GM04503 (cell line): Measurements from ENCODE around the gene GMPPA.
A peak's percentile ranks its signal among the peaks of the same experiment; 100 is the strongest.

Source experiments
- DNase-seq: peaks from one replicate; pipeline ENCODE4 v3.0.0-alpha.2; 2012; ENCODE audit warnings: low read depth

GMPPA gene

GRCh38 chr2:219486380-219486959 lies 12.2 kb upstream of the GMPPA start:
- DNase-seq = no peak

GRCh38 chr2:219488149-219488843 lies 10.4 kb upstream of the GMPPA start:
- no peak for DNase-seq

- no peak for DNase-seq
Observed at GRCh38 chr2:219488844-219489194, 9.9 kb upstream of the GMPPA start.

GRCh38 chr2:219489315-219489714 lies 9.4 kb upstream of the GMPPA start:
- no peak for DNase-seq

- no peak for DNase-seq
Observed at GRCh38 chr2:219490186-219490585, 8.5 kb upstream of the GMPPA start.

- no peak for DNase-seq
Observed at GRCh38 chr2:219490600-219491130, 8.0 kb upstream of the GMPPA start.

- no peak for DNase-seq
Observed at GRCh38 chr2:219491278-219491963, 7.3 kb upstream of the GMPPA start.

GRCh38 chr2:219492575-219492974 lies 6.1 kb upstream of the GMPPA start:
- DNase-seq = no peak

- DNase-seq = no peak
Observed at GRCh38 chr2:219493086-219493485, 5.6 kb upstream of the GMPPA start.

GRCh38 chr2:219494952-219495530 lies 3.6 kb upstream of the GMPPA start:
- DNase-seq = no peak

- peak; percentile 24 for DNase-seq
Observed at GRCh38 chr2:219495531-219496122, 3.1 kb upstream of the GMPPA start.

GRCh38 chr2:219496247-219496824 lies 2.4 kb upstream of the GMPPA start:
- DNase-seq = no peak

GRCh38 chr2:219496825-219497494 lies 1.7 kb upstream of the GMPPA start:
- DNase-seq = no peak

- peak; percentile 34 for DNase-seq
Observed at GRCh38 chr2:219497495-219498279, 1.0 kb upstream of the GMPPA start.

- DNase-seq = no peak
Observed at GRCh38 chr2:219499058-219499307, 292 bp downstream of the GMPPA start.

GRCh38 chr2:219499555-219499954 lies 864 bp downstream of the GMPPA start:
- DNase-seq = no peak

- no peak for DNase-seq
Observed at GRCh38 chr2:219500135-219500534, 1.4 kb downstream of the GMPPA start.

- no peak for DNase-seq
Observed at GRCh38 chr2:219501849-219502248, 3.2 kb downstream of the GMPPA start.

GRCh38 chr2:219502618-219503017 lies 3.9 kb downstream of the GMPPA start:
- DNase-seq = no peak

GRCh38 chr2:219505585-219505984 lies 6.9 kb downstream of the GMPPA start:
- DNase-seq = no peak
